Panc1 (cell line): ENCODE results near the gene MUC5B. TPM values are rescaled to one million over a fixed set of nuclear protein-coding genes. Genes with fewer than 3 reads are reported as not detected.

Source experiments
- ATAC-seq: fragments of 200-7000 bp; cut with Tn5 transposase; 2 replicates; pipeline ENCODE4 v1.9.1; 2020; ENCODE audit warnings: mild to moderate bottlenecking, moderate library complexity
- BruUV-seq: library from RNA; stranded (reverse); fragments of 400-500 nt; replicated peaks from 2 replicates; lab custom pipeline; 2021; lab: Mats Ljungman, UMichigan
- CTCF ChIA-PET: fragments of 300-600 bp; sonication (Branson Sonifier 250); formaldehyde crosslinking; loops from one replicate; lab custom pipeline; 2022; ENCODE audit warnings: antibody characterized with exemption; lab: Charles Lee
- POLR2A ChIA-PET: fragments of 300-600 bp; sonication (Branson Sonifier 250); formaldehyde crosslinking; loops from one replicate; lab custom pipeline; 2022; ENCODE audit warnings: antibody characterized with exemption; lab: Charles Lee
- DNase-seq: peaks from one replicate; pipeline ENCODE4 v3.0.0-alpha.2; 2010; ENCODE audit warnings: low read depth, low spot score
- H3K27ac ChIP-seq: 2 replicates; pipeline ENCODE4 v1.5.1; 2011; ENCODE audit warnings: mild to moderate bottlenecking, low read length, inconsistent platforms
- H3K27me3 ChIP-seq: fragments of 200-500 bp; sonication (Bioruptor generic); 2 replicates; pipeline ENCODE4 v1.6.0; 2014; ENCODE audit warnings: low read length, inconsistent platforms; ENCODE audit not compliant: control insufficient read depth, insufficient read depth
- H3K36me3 ChIP-seq: fragments of 200-500 bp; sonication (Bioruptor generic); 2 replicates; pipeline ENCODE4 v1.5.1; 2014; ENCODE audit warnings: inconsistent platforms, mild to moderate bottlenecking, low read length, moderate library complexity; ENCODE audit not compliant: control insufficient read depth, insufficient read depth
- H3K4me1 ChIP-seq: 2 replicates; pipeline ENCODE4 v1.5.1; 2011; ENCODE audit warnings: inconsistent platforms, mild to moderate bottlenecking, low read length, moderate library complexity; ENCODE audit not compliant: control insufficient read depth, insufficient read depth
- H3K4me3 ChIP-seq, 2 experiments: 2 replicates each; pipeline ENCODE4 v1.5.1; 2011 to 2012; ENCODE audit warnings: low read depth in 2 of 2, low read length in 2 of 2, mild to moderate bottlenecking in 2 of 2, inconsistent platforms in 1 of 2, moderate library complexity in 1 of 2
- H3K9me3 ChIP-seq: fragments of 200-500 bp; sonication (Bioruptor generic); 2 replicates; pipeline ENCODE4 v1.5.1; 2014; ENCODE audit warnings: low read depth, mild to moderate bottlenecking, inconsistent platforms, low read length, moderate library complexity; ENCODE audit not compliant: control insufficient read depth, insufficient read depth
- POLR2AphosphoS5 ChIP-seq: IDR thresholded peaks from 2 replicates; pipeline ENCODE4 v1.6.1; 2012; ENCODE audit warnings: mild to moderate bottlenecking, low read depth, low read length, moderate library complexity
- SIN3A ChIP-seq: IDR thresholded peaks from 2 replicates; pipeline ENCODE4 v1.6.1; 2012; ENCODE audit warnings: low read depth, mild to moderate bottlenecking, low read length, moderate library complexity, borderline replicate concordance; ENCODE audit not compliant: insufficient read depth
- TCF7L2 ChIP-seq: IDR thresholded peaks from 2 replicates; pipeline ENCODE4 v1.6.1; 2011; ENCODE audit warnings: mild to moderate bottlenecking, low read depth, low read length, inconsistent platforms
- in situ Hi-C: cut with HindIII; loops from 2 replicates; pipeline ENCODE4 v1.10.0; 2016; ENCODE audit warnings: low sequenced_read_pairs, low pct_unique_long_range_greater_than_20kb
- intact Hi-C: fragments of 100-400 bp; cut with micrococcal nuclease; formaldehyde crosslinking; loops from one replicate; pipeline ENCODE4 v1.10.0; 2022; ENCODE audit not compliant: unreplicated experiment
- total RNA-seq: library from RNA; stranded (reverse); gene quantifications from one replicate; pipeline ENCODE4 v1.2.1, GENCODE V29; 2021; ENCODE audit not compliant: unreplicated experiment
- TF ChIP-seq, protein P1 (sequence below): fragments of 450-650 bp; IDR thresholded peaks from 2 replicates; pipeline ENCODE4 v1.5.1; 2017; ENCODE audit warnings: mild to moderate bottlenecking
- TF ChIP-seq, protein P2 (sequence below), 2 experiments: IDR thresholded peaks; 2 replicates each; pipeline ENCODE4 v1.6.1; 2011 to 2012; ENCODE audit warnings: low read depth in 2 of 2, control low read depth in 1 of 2, low read length in 1 of 2, mild to moderate bottlenecking in 1 of 2, moderate library complexity in 1 of 2; ENCODE audit not compliant: insufficient read depth in 1 of 2

Gene MUC5B
- total RNA-seq, 1 experiment from 2014 or later: 1.2 TPM

DNA sequence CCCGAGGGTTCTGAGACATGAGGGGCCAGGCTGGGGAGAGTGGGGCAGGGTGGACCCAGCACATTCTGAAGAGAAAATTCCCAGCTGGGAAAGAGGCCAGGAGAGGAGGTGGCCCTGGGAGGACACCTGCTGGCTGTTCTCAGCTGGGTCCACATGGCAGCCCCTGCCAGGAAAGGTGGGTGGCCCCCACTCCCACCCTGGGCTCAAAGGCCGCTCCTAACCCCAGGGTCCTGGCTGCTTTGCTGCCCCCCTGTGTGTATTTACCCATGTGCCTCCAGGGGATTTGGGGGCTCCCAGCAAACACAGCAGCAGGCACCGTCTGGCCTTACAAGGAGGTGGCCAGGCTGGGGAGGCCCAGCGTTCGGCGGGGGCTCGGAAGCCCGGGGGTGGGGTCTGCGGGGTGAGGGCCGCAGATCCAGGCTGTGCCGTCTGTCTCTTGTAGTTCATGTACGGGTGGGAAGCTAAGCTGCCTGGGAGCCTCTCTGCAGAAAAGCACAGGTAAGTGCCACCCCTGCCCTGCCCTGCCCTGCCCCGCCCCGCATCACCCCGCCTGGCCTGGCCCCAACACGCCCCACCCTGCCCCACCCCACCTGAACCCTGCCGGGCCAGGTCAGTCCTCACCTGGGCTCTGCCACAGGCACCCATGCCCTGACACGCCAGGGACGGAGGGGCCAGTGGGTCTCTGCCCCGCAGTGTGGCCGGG lies 10.6 kb downstream of the MUC5B start:
- Histone ChIP-seq H3K9me3 (no peaks in the 10 kb centered on the region), H3K36me3 (no peaks in the 10 kb centered on the region), H3K27me3 (no peaks in the 10 kb centered on the region; the same call in 1 of the 2 replicates), H3K27ac (no peak overlapping the region), H3K4me1 (peaks cover 6% of the 10 kb centered on the region; the same call in 1 of the 2 replicates), H3K4me3 (no peak overlapping the region)
- ChIA-PET CTCF (no interaction called here), POLR2A (interaction anchor here (0.7 kb wide), 1 partner anchor 198 kb away, joined by 21 read pairs; no protein-coding TSS in a partner anchor)
- no peak for TF ChIP-seq POLR2AphosphoS5
- TF ChIP-seq, protein P1, sequence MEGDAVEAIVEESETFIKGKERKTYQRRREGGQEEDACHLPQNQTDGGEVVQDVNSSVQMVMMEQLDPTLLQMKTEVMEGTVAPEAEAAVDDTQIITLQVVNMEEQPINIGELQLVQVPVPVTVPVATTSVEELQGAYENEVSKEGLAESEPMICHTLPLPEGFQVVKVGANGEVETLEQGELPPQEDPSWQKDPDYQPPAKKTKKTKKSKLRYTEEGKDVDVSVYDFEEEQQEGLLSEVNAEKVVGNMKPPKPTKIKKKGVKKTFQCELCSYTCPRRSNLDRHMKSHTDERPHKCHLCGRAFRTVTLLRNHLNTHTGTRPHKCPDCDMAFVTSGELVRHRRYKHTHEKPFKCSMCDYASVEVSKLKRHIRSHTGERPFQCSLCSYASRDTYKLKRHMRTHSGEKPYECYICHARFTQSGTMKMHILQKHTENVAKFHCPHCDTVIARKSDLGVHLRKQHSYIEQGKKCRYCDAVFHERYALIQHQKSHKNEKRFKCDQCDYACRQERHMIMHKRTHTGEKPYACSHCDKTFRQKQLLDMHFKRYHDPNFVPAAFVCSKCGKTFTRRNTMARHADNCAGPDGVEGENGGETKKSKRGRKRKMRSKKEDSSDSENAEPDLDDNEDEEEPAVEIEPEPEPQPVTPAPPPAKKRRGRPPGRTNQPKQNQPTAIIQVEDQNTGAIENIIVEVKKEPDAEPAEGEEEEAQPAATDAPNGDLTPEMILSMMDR: no peak; the same call in 1 of the 2 replicates
- no TSS peak for BruUV-seq
- intact Hi-C loops (no loop called here), in situ Hi-C loops (no loop called here)
- ATAC-seq (peak; percentile 27; the same call in 1 of the 2 replicates), DNase-seq (no peak)

DNA sequence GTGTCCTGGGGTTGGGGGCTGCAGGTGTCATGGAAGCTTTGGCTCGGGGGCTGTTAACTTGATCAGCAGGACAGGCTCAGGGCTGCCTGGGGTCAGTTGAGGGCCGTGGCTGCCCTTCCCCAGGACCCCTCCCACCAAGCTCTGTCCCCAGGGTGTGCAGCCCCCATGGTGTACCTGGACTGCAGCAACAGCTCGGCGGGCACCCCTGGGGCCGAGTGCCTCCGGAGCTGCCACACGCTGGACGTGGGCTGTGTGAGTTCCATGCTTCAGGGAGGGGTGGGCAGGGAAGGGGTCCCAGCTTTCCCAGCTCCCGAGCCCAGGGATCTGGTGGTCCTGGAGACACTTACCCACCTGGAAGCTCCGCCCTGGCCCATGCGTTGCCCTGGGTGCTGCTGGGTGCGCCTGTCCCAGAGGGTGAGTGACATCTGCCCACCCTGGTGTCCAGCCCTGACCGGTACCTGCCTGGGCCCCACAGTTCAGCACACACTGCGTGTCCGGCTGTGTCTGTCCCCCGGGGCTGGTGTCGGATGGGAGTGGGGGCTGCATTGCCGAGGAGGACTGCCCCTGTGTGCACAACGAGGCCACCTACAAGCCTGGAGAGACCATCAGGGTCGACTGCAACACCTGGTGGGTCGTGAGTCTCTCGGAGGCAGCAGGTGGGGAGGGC lies 11.3 kb downstream of the MUC5B start:
- ChIA-PET POLR2A (interaction anchor here (0.7 kb wide), 1 partner anchor 198 kb away, joined by 21 read pairs; no protein-coding TSS in a partner anchor), CTCF (no interaction called here)

More for the DNA sequence above, 11.3 kb downstream of the MUC5B start:
- no peak overlapping the region for H3K4me3 ChIP-seq
- H3K27me3 ChIP-seq: no peaks in the 10 kb centered on the region; the same call in 1 of the 2 replicates
- no peaks in the 10 kb centered on the region for H3K9me3 ChIP-seq
- intact Hi-C loops (no loop called here), in situ Hi-C loops (no loop called here)
- H3K36me3 ChIP-seq: no peaks in the 10 kb centered on the region
- TF ChIP-seq SIN3A (no peak), TCF7L2 (no peak), POLR2AphosphoS5 (no peak)
- TF ChIP-seq, protein P2, sequence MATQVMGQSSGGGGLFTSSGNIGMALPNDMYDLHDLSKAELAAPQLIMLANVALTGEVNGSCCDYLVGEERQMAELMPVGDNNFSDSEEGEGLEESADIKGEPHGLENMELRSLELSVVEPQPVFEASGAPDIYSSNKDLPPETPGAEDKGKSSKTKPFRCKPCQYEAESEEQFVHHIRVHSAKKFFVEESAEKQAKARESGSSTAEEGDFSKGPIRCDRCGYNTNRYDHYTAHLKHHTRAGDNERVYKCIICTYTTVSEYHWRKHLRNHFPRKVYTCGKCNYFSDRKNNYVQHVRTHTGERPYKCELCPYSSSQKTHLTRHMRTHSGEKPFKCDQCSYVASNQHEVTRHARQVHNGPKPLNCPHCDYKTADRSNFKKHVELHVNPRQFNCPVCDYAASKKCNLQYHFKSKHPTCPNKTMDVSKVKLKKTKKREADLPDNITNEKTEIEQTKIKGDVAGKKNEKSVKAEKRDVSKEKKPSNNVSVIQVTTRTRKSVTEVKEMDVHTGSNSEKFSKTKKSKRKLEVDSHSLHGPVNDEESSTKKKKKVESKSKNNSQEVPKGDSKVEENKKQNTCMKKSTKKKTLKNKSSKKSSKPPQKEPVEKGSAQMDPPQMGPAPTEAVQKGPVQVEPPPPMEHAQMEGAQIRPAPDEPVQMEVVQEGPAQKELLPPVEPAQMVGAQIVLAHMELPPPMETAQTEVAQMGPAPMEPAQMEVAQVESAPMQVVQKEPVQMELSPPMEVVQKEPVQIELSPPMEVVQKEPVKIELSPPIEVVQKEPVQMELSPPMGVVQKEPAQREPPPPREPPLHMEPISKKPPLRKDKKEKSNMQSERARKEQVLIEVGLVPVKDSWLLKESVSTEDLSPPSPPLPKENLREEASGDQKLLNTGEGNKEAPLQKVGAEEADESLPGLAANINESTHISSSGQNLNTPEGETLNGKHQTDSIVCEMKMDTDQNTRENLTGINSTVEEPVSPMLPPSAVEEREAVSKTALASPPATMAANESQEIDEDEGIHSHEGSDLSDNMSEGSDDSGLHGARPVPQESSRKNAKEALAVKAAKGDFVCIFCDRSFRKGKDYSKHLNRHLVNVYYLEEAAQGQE (IDR thresholded peaks at IDR 0.05; ENCODE audit: insufficient read depth in 1 of 2, low read depth in 2 of 2, low read length in 1 of 2): no peak
- TF ChIP-seq, protein P1: no peak
- peaks cover 6% of the 10 kb centered on the region; the same call in 1 of the 2 replicates for H3K4me1 ChIP-seq
- ATAC-seq (no peak), DNase-seq (no peak)
- H3K27ac ChIP-seq: no peak overlapping the region
- no TSS peak for BruUV-seq
